Stimulated activated CD8-positive, alpha-beta memory T cell treated with anti-CD3 and anti-CD28 coated beads, Interleukin-7, amount 100 ng/mL, for 24 hours (primary cell): ENCODE measurements around the gene FLRT1.

Experiments used
- DNase-seq: peaks from one replicate; pipeline ENCODE4 v3.0.0-alpha.2; 2020; ENCODE audit warnings: low read depth

Gene FLRT1

GRCh38 chr11:64007160-64007628 lies 28.5 kb upstream of the FLRT1 start:
- no peak for DNase-seq

- DNase-seq, result no peak
Measured at GRCh38 chr11:64007629-64008282, 28.0 kb upstream of the FLRT1 start.

GRCh38 chr11:64008283-64008913 lies 27.3 kb upstream of the FLRT1 start:
- DNase-seq, result no peak

- no peak for DNase-seq
Measured at GRCh38 chr11:64008914-64009633, 26.7 kb upstream of the FLRT1 start.

- DNase-seq, result no peak
Measured at GRCh38 chr11:64009710-64010109, 26.0 kb upstream of the FLRT1 start.

- DNase-seq, result no peak
Measured at GRCh38 chr11:64010783-64011182, 24.9 kb upstream of the FLRT1 start.

- DNase-seq, result no peak
Measured at GRCh38 chr11:64011371-64011770, 24.4 kb upstream of the FLRT1 start.

- no peak for DNase-seq
Measured at GRCh38 chr11:64013141-64013896, 22.4 kb upstream of the FLRT1 start.

- no peak for DNase-seq
Measured at GRCh38 chr11:64014356-64014755, 21.4 kb upstream of the FLRT1 start.

GRCh38 chr11:64015510-64015909 lies 20.2 kb upstream of the FLRT1 start:
- no peak for DNase-seq

- no peak for DNase-seq
Measured at GRCh38 chr11:64015935-64016845, 19.5 kb upstream of the FLRT1 start.

GRCh38 chr11:64017945-64018224 lies 17.8 kb upstream of the FLRT1 start:
- no peak for DNase-seq

GRCh38 chr11:64018310-64018709 lies 17.4 kb upstream of the FLRT1 start:
- no peak for DNase-seq

- DNase-seq, result no peak
Measured at GRCh38 chr11:64019106-64020037, 16.4 kb upstream of the FLRT1 start.

- no peak for DNase-seq
Measured at GRCh38 chr11:64020976-64021756, 14.6 kb upstream of the FLRT1 start.

- DNase-seq, result no peak
Measured at GRCh38 chr11:64021757-64022093, 14.0 kb upstream of the FLRT1 start.

GRCh38 chr11:64022125-64022784 lies 13.5 kb upstream of the FLRT1 start:
- no peak for DNase-seq

GRCh38 chr11:64023712-64024710 lies 11.7 kb upstream of the FLRT1 start:
- DNase-seq, result no peak
